Measurements from ENCODE around the gene SLC25A48. TPM values are rescaled to one million over a fixed set of nuclear protein-coding genes. Genes with fewer than 3 reads are reported as not detected.
"Not testable (repeated sequence)": the region's sequence is repeated elsewhere in the genome, so short reads cannot be mapped to it uniquely, and the experiment has no call there.

The SLC25A48 gene
- total RNA-seq, 2 experiments from 2014 or later, result not detected

DNA sequence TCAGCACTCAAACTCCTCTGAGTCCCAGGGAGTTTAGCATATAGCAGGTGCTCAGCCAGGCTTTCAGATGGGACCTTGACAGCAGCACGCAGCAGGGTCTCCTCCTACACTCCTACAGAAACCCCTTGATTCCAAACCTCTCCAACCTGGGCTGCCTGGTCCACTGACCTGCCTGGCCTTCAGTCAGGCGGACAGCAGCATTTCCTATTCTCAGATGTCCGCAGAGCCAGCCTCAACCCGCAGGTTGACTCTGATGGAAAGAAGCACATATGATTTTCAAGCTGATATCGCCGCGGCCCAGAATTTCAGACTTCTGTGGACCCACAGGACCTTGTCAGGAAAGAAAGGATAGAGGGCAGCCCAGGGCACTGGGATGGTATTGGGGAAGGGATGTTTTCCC, 5.3 kb upstream of the SLC25A48 start:
- ChIA-PET CTCF (no interaction called here), POLR2A (no interaction called here)

DNA sequence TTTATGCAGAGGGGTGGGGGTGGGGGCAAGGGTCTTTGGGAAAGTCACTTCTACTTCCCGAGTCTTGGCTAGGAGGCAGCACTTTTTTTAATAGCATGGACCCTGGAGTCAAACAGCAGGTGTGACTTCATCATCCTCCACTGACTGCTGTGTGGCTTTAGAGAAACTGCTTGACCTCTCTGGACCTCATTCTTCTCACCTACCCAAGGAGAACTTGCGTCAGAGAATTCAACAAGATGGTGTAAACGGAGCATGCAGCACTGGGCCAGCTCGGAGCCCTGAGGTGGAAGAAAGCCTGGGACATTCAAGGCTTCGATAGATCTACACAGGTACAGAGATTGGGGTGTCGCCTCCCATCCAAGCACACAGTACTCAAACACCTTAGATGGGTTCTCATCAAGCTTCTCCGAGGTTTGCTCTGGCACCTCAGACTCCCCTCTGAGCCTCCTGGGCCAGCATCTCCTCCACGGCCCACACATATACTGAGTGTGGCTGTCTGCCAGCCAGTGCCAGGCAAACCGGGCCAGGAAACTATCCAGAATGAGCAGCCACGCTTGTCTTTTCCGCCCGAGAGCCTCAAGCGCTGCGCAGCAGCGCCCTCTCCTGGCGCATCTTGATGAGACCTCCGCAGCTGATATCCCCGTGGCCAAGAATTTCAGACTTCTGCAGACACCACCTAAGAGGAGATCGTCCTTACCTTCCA, 4.6 kb upstream of the SLC25A48 start:
- CTCF ChIA-PET, result interaction anchor here (0.8 to 1.6 kb wide), 5 partner anchors 9 to 279 kb away, joined by 3 to 4 read pairs (median 3); no protein-coding TSS in a partner anchor

DNA sequence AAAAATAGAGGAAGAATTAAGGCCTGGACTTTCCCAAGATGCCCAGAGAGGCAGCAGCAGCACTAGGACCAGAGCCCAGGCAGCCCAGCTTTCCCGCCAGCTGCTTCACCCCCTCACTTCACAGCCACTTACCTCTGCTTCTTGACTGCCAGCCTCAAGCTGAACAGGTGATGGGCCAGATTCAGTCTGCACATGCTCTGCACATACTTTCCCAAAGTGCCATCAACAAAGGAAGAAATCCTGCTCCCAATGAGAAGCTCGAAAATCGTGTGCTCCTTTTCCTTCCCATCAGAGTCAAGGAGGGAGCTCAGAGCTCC, 4.1 kb upstream of the SLC25A48 start:
- ChIA-PET CTCF (interaction anchor here (0.8 to 1.6 kb wide), 5 partner anchors 9 to 280 kb away, joined by 3 to 4 read pairs (median 3); no protein-coding TSS in a partner anchor), POLR2A (no interaction called here)

More for the DNA sequence above, 4.6 kb upstream of the SLC25A48 start:
- POLR2A ChIA-PET, result no interaction called here

DNA sequence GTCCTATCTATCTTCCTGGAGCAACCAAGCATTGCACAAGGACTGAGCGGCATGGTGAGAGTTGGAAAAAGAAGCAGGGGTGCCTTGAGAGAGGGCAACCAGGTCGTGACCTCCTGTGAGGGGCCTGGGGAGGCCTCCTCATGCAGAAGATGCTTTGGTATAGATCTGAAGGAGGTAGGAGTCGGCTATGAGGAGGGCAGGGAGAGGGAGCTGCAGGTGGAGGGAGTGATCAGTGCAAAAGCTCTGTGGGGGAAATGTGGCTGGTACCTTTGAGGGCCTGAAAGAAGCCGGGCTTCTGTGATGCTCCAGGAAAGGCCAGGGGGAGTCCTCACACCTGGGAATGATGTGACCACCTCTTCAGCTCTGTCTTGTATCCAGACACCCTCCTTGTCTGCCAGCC, 3.6 kb upstream of the SLC25A48 start:
- CTCF ChIA-PET, result interaction anchor here (1.5 to 1.6 kb wide), 2 partner anchors 9 to 265 kb away, joined by 4 read pairs; no protein-coding TSS in a partner anchor

DNA sequence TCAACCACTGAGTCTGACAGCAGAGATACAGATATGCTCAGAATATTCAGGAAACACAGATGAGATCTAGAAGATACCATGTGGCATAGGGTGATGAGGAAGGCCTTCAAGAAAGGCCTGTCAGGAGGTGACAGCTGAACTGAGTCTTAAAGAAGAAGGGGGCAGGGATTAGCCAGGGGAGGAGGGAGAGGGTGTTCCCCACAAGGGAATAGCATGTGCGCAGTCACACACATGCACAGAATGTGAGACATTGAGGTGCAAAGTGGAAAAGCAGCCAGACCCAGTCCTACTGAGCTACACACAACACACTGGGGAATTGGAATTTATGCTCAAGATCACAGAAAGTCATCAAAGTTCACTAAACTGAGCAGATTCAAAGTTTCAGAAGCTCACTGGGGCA, 3.0 kb upstream of the SLC25A48 start:
- CTCF ChIA-PET, result interaction anchor here (1.6 kb wide), 1 partner anchor 265 kb away, joined by 4 read pairs; no protein-coding TSS in a partner anchor
- POLR2A ChIA-PET, result no interaction called here

More for the DNA sequence above, 3.6 kb upstream of the SLC25A48 start:
- POLR2A ChIA-PET, result no interaction called here

DNA sequence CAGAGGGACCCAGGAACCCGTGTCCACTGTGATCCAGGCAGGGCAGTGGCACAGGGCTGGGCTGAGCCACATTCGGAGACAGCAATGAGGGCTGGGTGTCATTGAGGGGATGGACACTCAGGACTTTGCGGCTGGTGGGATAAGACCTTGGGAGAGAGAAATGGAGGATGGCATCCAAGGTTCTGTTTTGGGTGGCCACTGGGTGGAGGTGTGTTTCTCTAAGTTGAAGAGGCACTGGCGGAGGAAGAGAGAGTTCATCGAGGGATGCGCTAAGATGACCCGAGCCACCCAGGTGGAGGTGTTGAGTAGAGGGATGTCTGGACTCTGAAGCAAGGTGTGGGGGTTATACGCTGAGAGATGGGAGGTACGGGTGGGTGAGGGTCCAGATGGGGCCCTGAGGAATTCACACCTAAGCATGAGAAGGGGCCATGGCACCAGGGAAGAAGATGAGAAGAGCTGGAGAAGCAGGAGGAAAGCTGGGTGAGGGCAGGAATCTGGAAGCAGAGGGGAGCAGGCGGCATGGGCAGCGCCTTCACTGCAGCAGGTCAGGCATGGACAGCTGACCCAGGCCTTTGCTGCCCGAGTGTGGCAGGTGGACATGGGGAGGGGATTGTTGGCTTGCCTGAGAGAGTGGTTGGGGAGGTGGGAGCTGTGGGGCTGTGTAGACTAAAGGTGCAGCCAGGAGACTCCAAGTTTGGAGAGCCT, 2.5 kb upstream of the SLC25A48 start:
- CTCF ChIA-PET, result no interaction called here
- POLR2A ChIA-PET, result no interaction called here

DNA sequence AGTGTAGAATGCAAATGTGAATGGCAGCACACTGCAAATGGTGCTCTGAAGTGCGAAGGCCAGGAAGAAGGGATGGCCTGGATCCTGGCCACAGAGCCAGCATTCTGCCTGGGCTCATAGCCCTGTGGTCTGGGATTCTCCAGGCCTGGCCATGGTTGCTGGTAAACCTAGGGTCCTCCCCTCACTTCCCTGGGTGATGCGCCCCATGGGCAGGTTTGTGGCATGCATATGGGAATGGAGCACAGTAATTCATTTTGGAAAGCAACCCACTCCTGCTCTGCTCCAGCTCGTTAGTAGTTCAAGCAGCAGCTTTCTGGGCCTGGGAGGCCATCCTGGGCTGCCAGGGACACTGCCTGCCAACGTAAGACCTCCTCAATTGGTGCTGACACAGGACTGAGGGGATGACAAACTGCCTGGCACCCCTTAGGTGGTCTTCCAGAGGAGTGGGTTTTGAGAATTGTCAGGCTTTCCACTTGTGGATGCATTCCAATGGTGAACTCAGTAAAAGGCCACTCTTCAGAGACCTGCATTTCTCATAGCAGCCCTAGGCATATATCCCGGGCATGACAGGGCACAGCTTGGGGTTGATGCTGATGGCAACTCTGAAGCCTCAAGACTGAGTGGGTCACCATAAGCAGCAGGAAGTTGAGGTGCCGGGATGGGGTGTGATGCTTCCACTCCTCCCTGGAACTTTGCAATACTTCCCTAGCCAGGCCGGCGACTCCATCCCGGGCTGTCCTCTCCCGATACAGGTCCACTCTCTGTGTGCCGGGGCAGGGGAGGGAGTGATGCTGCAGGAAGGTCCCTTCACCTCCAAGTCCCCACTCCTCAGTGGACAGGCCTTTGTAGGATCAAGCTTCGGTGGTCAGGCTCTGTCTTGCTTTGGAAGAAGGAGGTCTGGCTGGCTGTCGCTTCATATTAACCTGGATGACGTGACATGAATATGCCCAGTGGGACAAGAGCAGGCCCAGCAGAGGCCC, 1.2 kb upstream of the SLC25A48 start:
- ChIA-PET POLR2A (interaction anchor here (0.5 kb wide), 1 partner anchor 401 kb away, joined by 5 read pairs; no protein-coding TSS in a partner anchor), CTCF (interaction anchor here (1.1 kb wide), 1 partner anchor 367 kb away, joined by 4 read pairs; no protein-coding TSS in a partner anchor)

DNA sequence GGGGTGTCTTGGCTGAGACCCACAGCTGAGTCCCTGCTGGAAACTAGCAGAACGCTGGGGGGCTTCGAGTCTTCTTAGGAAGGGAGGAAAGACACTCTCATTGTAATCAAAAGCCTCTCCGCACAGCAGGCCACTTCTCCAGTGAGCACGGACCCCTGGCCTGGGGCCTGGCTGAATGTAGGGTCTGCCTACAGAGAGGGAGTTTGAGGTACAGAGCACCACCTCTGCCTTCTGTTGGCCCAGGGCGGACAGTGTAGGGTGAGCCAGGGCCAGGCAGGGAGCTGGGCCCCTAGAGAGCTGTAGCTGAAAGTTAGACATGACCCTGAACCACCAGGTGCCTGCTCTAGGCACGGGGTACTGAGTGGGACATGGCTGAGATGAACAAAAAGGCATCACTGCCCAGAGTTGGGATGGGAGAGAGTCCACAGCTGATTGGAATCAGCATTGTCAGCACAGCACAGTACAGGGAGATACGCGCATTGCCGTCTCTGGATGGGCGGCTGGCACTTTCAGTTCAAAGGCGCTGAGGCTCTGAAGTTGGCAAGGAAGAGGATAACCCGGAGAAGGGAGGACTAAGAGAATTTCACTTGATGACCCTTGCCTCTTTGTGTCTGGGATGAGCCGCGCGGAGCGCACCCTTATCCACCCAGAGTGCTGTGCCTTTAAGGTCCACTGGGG, 363 bp upstream of the SLC25A48 start:
- POLR2A ChIA-PET, result no interaction called here
- CTCF ChIA-PET, result interaction anchor here (1.0 to 1.1 kb wide), 2 partner anchors 282 to 368 kb away, joined by 3 to 4 read pairs; no protein-coding TSS in a partner anchor

DNA sequence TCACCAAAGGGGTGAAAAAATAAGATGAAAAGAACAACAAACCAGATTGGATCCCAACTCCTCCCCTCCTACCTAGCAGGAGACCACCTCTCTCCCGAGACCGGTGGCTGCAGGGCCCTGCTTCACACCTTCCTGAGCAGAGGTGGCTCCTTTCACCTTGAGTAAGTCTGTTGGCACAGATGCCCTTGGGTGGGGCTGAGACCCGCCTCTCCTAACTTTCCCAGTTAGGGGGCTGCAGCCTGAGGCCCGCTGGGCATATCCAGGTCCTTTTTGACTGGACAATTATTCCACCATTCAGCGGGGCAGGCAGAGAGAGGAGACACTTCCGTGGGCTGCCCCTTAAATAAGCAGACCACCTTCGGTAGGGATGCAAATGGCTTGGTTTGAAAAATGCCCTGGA, 1.3 kb downstream of the SLC25A48 start:
- POLR2A ChIA-PET, result no interaction called here
- CTCF ChIA-PET, result no interaction called here

DNA sequence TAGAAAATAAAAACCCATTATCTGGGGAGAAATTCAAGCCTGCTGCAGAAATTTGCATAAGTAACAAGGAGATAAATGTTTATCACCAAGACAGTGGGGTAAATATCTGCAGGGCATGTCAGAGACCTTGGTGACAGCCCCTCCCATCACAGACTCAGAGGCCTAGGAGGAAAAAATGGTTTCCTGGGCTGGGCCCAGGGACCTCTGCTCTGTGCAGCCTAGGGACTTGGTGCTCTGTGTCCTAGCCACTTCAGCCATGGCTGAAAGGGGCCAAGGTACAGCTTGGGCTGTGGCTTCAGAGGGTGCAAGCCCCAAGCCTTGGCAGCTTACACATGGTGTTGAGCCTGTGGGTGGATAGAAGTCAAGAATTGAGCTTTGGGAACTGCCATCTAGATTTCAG, 3.9 kb downstream of the SLC25A48 start:
- POLR2A ChIA-PET, CTCF ChIA-PET: not testable (repeated sequence)

DNA sequence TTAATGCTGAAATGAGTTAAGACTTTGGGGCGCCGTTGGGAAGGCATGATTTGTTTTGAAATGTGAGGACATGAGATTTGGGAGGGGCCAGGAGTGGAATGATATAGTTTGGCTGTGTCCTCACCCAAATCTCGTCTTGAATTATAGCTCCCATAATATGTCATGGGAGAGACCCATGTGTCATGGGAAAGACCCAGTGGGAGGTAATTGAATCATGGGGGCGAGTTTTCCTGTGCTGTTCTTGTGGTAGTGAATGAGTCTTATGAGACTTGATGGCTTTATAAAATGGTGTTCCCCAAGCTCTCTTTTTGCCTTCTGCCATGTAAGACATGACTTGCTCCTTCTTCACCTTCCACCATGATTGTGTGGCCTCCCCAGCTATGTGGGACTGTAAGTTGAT, 5.1 kb downstream of the SLC25A48 start:
- POLR2A ChIA-PET, result no interaction called here
- CTCF ChIA-PET, result interaction anchor here (1.2 kb wide), 1 partner anchor 9 kb away, joined by 4 read pairs; no protein-coding TSS in a partner anchor

DNA sequence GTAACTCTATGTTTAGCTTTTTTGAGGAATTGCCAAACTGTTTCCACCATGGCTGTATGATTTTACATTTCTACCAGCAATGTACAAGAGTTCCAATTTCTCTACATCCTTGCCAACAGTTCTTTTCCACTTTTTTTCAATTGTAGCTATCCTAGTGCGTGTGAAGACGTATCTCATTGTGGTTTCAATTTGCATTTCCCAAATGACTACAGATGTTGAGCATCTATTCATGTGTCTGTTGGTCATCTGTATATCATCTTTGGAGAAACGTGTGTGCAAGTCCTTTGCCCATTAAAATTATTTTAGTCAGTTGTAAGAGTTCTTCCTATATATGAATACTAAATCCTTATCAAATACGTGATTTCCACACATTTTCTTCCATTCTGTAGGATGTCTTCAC, 6.5 kb downstream of the SLC25A48 start:
- CTCF ChIA-PET, result interaction anchor here (0.6 kb wide), 1 partner anchor 432 kb away, joined by 4 read pairs; no protein-coding TSS in a partner anchor

DNA sequence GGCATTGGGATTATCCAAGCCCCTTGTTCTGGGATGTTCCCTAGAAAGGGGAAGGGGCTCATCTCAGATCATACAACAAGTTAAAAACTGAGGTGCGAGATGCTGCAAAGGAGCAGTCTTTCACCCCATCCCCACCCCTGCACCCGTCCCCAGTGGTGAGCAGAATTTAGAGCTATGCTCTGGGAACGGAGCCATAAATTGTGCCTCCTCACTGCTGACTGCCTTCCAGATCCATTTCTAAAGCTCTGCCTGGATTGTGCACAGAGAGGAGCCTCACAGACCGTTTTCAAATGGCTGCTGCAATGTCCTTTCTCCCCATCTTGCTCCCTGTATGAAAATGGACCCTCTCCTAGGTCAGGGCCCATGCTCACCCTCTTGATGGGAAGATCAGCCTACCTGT, 8.3 kb downstream of the SLC25A48 start:
- ChIA-PET CTCF (no interaction called here), POLR2A (no interaction called here)

More for the DNA sequence above, 6.5 kb downstream of the SLC25A48 start:
- POLR2A ChIA-PET, result no interaction called here

DNA sequence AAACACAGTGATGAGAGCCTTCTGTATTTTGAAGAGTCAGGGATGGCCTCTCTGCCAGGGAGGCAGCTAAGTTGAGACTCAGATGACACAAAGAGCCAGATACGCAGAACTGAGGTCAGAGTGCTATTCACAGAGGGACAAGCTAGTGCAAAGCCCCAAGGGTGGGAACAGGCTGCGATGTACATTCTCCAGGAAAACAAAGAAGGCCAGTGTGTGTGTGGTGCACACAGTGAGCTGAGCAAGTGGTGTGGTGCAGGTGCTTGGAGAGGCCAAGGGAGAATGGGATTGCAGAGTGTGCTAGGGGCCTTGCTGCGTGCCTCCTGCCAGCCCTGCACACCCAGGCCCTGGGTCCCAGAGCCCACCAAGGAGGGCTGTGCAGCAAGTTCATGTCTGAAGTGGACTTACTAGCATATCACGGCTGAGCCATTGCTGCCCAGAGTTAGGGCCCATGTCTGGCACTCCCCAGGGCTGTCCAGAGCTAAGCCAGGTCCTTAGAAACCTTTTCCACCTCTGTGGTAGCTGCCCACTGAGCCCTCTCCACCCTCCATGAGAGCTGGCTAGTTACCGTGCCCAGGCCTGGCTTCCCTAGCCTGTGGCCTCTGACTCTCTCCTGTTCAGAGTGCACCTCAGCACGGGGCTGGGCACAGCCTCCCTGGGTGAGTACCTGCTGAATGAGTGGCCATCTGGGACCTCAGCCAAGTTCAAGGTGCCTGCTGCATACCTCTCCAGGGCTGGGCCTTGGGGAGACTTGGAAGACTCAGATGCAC, 9.3 kb downstream of the SLC25A48 start:
- CTCF ChIA-PET, result no interaction called here
- POLR2A ChIA-PET, result no interaction called here

DNA sequence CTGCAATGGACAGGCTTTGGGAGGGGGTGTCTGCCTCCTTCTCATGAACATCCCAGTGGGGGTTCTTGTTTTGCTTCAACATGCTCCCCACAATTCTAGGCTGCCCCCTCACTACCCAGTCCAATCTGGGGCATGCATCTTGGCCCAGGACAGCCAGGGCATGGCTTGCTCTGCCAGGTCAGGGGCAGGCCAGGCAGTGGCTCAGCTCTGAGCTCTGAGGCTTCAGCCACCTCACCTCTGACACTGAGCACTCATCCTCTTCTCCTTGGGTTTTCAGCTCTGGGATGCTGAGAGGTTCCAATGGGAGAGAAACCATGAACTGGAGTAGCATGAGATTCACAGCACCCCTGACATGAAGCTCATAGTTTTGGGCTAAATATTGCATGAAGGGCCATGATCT, 11.8 kb downstream of the SLC25A48 start:
- CTCF ChIA-PET, result no interaction called here
- POLR2A ChIA-PET, result no interaction called here

DNA sequence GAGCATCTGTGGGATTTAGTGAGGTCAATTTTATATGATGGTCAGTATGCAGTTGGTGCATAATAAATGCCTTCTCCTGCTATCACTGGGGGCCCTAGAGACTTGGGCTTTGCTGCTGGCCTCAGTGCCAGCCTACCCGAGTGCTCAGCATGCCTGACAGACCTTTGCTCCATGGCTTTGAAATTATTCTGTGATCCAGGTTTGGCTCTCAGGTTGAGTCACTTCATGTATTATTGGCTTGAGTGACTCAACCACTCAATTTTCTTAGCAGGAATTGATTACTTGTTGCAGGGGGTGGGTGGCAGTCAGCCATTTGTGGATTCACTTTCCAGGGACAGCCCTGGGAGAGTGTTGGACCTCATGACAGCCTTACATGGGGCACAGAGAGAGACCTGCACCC, 13.5 kb downstream of the SLC25A48 start:
- POLR2A ChIA-PET, result no interaction called here
- CTCF ChIA-PET, result no interaction called here

DNA sequence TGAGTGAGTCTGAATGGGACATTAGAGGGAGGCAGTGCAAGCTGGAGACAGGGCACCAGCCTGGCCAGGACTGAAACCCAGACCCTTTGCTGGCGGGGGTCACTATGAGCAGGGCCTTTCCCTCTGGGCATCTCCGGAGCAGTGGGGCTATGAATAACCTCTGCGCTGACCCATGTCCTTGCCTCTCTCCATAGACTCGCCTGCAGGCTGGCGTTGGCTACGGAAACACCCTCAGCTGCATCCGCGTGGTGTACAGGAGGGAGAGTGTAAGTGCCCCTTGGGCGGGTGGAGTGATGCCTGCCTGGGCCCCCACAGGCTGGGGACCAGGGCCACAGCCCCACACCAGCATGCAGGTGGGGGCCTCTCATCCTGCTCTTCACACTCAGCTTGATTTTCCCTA, 15.8 kb downstream of the SLC25A48 start:
- ChIA-PET CTCF (no interaction called here), POLR2A (no interaction called here)

DNA sequence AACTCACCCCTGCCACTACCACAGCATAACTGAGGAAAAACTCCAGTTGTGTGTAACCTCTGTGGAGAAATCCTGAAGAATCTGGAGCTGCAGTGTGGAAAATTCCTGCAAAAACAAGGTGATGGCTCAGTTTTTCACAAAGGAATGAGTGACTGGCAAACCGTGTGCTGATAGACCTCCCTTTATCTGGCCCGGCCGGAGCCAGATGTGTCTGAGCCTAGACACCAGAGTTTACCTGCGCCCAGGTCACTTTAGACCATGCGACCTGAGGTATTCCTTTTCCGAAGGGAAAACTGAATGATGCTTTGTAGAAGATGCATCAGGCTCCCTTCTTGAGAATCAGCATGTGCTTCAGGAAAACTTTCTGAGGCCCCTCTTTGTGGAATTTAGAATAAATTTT, 16.2 kb downstream of the SLC25A48 start:
- POLR2A ChIA-PET, result no interaction called here
- CTCF ChIA-PET, result no interaction called here
